HG03039 (cell line): ENCODE results near the gene RBPJ.

Source experiments
- ATAC-seq: cut with Tn5 transposase; IDR thresholded peaks from one replicate; pipeline ENCODE4 v1.9.1; 2021; ENCODE audit warnings: mild to moderate bottlenecking, moderate library complexity; ENCODE audit not compliant: unreplicated experiment

RBPJ gene

DNA sequence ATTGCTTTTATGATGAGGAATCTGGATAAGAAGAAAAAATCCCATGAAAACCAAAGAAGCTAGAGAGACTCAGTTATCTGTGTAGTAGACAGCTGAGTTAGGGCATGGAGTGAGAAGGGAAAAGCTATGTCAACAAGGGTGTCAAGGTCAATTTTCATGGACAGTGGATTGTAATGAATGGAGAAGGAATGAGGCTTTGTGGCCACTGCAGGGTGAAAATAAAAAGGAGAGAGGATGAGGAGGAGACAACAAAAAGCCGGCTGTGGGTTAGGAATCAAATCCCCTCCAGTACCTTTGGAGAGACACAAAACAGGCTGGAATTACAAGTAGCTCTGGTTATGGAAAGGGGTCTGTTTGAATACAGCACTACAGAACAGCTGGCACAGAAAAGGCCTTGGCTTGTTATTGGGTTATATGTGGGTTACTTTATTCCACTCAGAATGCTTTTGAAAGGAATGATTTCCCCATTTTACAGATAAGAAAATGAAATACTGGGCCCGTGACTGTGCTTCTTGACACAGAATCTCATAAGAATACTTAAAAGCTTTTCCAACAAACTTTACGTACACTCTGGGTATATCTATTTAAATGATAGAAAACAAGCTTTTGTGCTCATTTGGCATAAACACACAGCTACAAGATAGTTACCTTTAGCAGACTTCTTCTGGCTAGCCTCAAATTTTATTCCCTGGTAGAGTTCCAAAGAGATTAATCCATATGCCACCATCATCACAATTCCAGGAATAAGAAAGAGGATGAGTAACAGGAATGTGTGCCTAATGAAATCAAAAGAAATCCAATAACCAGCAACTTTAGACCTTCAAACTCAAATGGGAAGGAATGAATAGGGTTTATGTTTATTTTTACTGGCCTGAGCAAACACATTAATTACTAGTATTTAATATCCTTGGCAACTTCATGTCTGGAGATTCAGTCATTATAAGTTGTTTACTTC is 162.0 kb downstream of the RBPJ start:
- no peak for ATAC-seq

DNA sequence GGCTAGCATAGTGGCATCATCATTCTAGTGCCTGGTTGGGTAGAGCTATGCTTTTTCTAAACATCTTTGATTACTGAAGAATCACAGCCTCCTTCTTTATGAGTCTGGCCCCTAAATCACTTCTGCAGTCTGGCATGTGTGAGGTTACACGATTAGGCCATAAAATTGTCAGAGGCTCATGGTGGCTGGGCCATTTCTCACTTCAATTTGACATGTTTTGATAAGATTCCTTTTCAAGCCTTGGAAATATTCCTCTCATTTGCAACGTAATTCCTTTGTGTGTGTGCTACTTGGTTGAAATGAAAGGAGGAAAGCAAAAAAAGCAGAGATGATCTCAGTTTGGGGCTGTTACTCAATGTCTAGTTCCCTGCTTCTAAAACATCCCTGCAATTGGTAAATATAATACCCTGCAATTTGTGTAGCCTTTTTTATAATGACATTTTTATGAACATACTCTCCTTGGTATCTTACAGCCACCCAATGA is 163.3 kb downstream of the RBPJ start:
- ATAC-seq, result no peak

DNA sequence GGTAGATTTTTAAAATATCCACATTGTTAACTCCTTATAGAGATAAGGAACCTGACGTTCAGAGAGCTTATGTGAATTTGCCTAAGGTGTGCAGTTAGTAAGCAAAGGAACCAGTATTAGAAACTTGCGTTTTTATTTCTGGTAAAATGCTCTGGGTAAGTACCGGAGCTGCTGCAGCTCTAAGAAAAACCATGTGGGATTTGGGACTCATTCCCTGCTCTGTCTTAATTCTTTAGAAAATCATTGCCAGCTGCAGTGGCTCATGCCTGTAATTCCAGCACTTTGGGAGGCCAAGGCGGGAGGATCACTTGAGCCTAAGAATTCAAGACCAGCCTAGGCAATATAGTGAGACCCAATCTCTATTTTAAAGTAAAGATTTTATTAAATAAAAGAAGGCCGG is 163.7 kb downstream of the RBPJ start:
- no peak for ATAC-seq
